Chondrocyte (in vitro differentiated cells): ENCODE data around the gene PRRG1. TPM values are rescaled to one million over a fixed set of nuclear protein-coding genes. Genes with fewer than 3 reads are reported as not detected.

ENCODE experiments used
- DNase-seq: peaks from one replicate; pipeline ENCODE4 v3.0.0; 2021; ENCODE audit warnings: mixed read lengths, low spot score
- H3K27ac Mint-ChIP-seq: one replicate; pipeline ENCODE4 v1.8.0; 2021; ENCODE audit warnings: mild to moderate bottlenecking, moderate library complexity, mixed read lengths; ENCODE audit not compliant: unreplicated experiment
- H3K27me3 Mint-ChIP-seq: 2 replicates; pipeline ENCODE4 v1.8.0; 2021; ENCODE audit warnings: low read depth, mixed read lengths
- H3K36me3 Mint-ChIP-seq: 2 replicates; pipeline ENCODE4 v1.8.0; 2021; ENCODE audit warnings: low read depth, mixed read lengths
- H3K4me1 Mint-ChIP-seq: 2 replicates; pipeline ENCODE4 v1.8.0; 2021; ENCODE audit warnings: low read depth, mild to moderate bottlenecking, mixed read lengths
- H3K4me3 Mint-ChIP-seq: one replicate; pipeline ENCODE4 v1.8.0; 2021; ENCODE audit warnings: mild to moderate bottlenecking, moderate library complexity, mixed read lengths; ENCODE audit not compliant: unreplicated experiment
- H3K9me3 Mint-ChIP-seq: 2 replicates; pipeline ENCODE4 v1.8.0; 2021; ENCODE audit warnings: low read depth, mixed read lengths
- total RNA-seq: library from RNA; stranded (reverse); gene quantifications from 3 replicates; pipeline ENCODE4 v1.2.1, GENCODE V29; 2021
- TF ChIP-seq, protein P1 (sequence below): fragments of 200-600 bp; sonication (generic); IDR thresholded peaks from 2 replicates; pipeline ENCODE4 v1.5.0; 2021; ENCODE audit warnings: antibody characterized with exemption, mild to moderate bottlenecking, moderate library complexity

Gene PRRG1
- total RNA-seq, 1 donor from 2014 or later: 10.8 TPM

DNA sequence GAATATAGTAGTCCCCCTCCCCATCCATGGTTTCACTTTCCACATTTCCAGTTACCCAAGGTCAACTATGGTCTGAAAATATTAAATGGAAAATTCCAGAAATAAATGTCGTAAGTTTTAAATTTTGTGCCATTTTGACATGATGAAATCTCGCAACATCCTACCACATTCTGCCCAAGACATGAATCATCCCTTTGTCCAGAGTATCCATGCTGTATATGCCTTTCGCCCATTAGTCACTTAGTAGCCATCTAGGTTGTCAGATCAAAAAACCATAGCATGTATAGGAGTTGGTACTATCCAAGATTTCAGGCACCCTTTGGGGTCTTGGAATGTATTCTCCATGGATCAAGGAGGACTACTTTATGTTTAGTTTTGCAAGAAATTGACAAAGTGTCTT, 8.3 kb downstream of the PRRG1 start:
- Mint-ChIP-seq H3K4me1 (peaks cover 11% of the 10 kb centered on the region), H3K36me3 (peaks cover 3% of the 10 kb centered on the region), H3K27ac (no peak overlapping the region), H3K9me3 (peaks cover 30% of the 10 kb centered on the region), H3K27me3 (no peaks in the 10 kb centered on the region), H3K4me3 (no peak overlapping the region)
- DNase-seq: no peak
- TF ChIP-seq, protein P1, sequence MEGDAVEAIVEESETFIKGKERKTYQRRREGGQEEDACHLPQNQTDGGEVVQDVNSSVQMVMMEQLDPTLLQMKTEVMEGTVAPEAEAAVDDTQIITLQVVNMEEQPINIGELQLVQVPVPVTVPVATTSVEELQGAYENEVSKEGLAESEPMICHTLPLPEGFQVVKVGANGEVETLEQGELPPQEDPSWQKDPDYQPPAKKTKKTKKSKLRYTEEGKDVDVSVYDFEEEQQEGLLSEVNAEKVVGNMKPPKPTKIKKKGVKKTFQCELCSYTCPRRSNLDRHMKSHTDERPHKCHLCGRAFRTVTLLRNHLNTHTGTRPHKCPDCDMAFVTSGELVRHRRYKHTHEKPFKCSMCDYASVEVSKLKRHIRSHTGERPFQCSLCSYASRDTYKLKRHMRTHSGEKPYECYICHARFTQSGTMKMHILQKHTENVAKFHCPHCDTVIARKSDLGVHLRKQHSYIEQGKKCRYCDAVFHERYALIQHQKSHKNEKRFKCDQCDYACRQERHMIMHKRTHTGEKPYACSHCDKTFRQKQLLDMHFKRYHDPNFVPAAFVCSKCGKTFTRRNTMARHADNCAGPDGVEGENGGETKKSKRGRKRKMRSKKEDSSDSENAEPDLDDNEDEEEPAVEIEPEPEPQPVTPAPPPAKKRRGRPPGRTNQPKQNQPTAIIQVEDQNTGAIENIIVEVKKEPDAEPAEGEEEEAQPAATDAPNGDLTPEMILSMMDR: no peak

DNA sequence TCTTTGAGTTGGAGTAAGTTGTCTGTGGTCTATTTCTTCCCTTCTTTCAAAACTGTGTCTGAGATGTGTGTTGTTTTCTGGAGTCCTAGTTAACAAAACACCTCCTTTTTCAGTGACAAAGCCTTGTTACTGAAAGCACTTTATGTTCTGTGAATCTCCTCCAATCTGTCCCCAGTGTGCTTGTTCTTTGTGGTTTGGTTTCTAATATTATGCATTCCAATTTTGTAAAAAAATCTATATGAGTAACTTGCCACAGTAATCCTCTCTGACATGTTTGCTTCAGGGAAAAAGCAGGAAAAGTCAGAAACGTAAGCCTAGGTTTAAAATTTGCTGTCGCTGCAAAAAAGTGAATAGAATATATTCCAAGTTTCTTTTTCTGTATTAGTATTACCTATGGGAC, 12.4 kb downstream of the PRRG1 start:
- TF ChIP-seq, protein P1: no peak
- Mint-ChIP-seq H3K36me3 (peaks cover 3% of the 10 kb centered on the region), H3K4me3 (no peak overlapping the region), H3K9me3 (peaks cover 31% of the 10 kb centered on the region), H3K4me1 (peaks cover 11% of the 10 kb centered on the region), H3K27ac (peak overlapping the region; percentile 82), H3K27me3 (no peaks in the 10 kb centered on the region)
- DNase-seq: no peak

DNA sequence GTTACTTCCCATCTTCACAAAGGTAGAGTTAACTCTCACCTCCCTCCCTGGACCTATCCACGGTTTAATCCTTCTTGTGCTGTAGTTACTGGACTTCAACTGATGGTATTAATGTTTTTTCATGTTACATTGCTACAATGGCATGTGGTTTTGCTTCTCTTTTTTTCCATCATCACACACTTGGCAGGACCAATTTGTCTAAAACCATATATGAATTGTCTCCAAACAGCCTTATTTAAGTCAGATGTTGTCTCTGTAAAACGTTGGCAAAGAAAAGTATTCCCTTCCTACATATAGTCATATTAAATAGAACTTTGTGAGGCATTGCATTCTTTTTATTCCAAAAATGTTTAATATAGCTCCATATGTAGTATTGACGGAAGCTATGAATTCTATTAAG, 15.5 kb downstream of the PRRG1 start:
- TF ChIP-seq, protein P1: no peak
- H3K27me3 Mint-ChIP-seq: no peaks in the 10 kb centered on the region
- H3K36me3 Mint-ChIP-seq: peaks cover 3% of the 10 kb centered on the region
- DNase-seq: no peak
- H3K27ac Mint-ChIP-seq: no peak overlapping the region
- H3K4me1 Mint-ChIP-seq: peaks cover 18% of the 10 kb centered on the region
- no peak overlapping the region for H3K4me3 Mint-ChIP-seq
- peaks cover 29% of the 10 kb centered on the region for H3K9me3 Mint-ChIP-seq

DNA sequence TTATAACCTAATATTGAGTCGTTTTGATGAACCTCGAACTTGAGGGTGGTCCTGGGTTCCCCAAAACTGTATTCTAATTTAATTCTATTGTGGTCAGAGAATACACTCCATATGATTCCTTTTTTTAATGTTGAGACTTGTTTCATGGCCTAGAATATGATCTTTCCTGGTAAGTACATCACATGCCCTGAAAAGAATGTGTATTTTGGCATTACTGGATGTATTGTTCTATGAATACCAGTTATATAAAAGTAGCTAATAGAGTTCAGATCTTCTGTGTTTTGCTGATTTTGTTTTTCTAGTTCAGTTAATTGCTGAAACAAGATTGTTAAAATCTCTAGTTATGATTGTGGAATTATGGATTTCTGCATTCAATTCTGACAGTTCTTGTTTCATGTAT, 18.8 kb downstream of the PRRG1 start:
- Mint-ChIP-seq H3K4me3 (no peak overlapping the region), H3K9me3 (peaks cover 26% of the 10 kb centered on the region), H3K27ac (no peak overlapping the region), H3K36me3 (no peaks in the 10 kb centered on the region), H3K4me1 (peaks cover 11% of the 10 kb centered on the region), H3K27me3 (no peaks in the 10 kb centered on the region)
- DNase-seq: no peak
- TF ChIP-seq, protein P1: no peak

DNA sequence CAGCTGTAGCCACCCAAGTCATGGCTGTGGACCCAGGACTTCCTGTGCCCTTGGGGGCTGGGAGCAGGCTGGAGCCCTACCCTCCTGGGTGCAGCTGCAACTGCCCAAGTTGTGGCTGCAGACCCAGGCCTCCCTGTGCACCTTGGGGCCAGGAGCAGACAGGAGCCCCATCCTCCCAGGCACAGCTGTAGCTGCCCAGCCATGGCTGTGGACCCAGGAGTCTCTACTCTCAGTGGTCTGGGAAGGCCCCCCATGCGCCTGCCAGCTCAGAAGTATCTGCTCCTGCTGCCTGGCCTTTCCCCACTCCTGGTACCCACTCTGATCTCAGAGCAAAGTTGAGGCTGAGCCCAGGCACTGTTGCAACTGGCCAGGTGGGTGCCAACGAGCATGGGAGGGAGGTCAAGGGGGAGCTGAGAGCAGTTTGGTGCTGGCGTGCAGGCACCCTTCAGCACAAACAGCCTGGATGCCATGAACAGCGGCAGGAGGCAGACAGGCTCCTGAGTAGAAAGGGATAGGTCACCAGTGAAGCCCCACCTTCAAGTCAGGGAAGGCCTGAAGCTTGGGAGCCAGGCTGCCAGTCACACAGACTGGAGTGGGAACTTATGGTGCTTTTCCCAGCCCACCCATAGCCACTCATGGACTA, 21.5 kb downstream of the PRRG1 start:
- Mint-ChIP-seq H3K27me3 (no peaks in the 10 kb centered on the region), H3K27ac (no peak overlapping the region), H3K36me3 (no peaks in the 10 kb centered on the region), H3K4me3 (no peak overlapping the region), H3K4me1 (peaks cover 11% of the 10 kb centered on the region), H3K9me3 (peaks cover 17% of the 10 kb centered on the region)
- TF ChIP-seq, protein P1: no peak
- peak; percentile 72 for DNase-seq
